HG02840 (cell line): ENCODE measurements around the gene DNAJC1.

Source experiments
- ATAC-seq: cut with Tn5 transposase; IDR thresholded peaks from one replicate; pipeline ENCODE4 v1.9.1; 2021; ENCODE audit warnings: mild to moderate bottlenecking, moderate library complexity, moderate number of reproducible peaks; ENCODE audit not compliant: unreplicated experiment, low FRiP score

The DNAJC1 gene

DNA sequence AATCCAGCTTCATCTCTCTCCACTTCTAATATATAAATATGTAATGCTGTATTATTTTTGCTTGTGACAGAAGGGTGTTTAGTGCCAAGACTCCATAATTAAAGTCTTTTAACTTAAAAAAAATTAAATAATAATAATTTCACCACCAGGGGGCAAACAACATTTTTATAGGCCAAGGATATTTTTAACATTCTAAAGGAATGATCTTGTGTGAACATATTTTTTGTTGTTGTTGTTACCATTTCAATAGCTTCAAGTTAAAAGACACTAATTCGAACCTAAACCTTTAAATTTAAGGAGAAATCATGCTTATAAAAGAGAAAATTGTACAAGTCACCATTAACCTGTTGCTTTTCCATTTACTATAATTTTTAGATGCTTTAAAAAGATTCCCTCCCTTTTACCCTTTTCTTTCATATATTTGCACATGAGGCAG lies 7.5 kb upstream of the DNAJC1 start:
- no peak for ATAC-seq

DNA sequence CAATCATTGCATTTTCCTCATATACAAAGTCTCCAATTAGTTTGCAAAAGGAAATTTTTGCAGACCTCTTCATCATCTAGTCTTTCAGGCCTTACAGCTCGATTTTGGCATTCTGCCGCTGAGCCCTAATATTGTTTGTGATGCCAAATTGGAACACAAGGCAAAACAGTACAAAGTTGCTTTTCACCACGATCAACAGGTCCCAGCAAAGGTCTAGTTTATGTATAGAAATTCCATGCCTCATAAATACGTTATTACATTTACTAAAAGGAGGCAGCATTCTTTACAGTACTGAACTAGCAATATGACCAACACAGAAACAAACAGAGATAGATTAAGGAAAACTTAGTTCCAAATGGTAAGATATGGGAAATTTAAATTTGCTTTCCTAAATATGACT lies 7.0 kb upstream of the DNAJC1 start:
- ATAC-seq, result no peak

- no peak for ATAC-seq
These were observed 2.9 kb upstream of the DNAJC1 start for GRCh38 chr10:22006379-22006884.

GRCh38 chr10:22005763-22006162 lies 2.2 kb upstream of the DNAJC1 start:
- ATAC-seq, result no peak

- no peak for ATAC-seq
These were observed 393 bp upstream of the DNAJC1 start for GRCh38 chr10:22003964-22004281.

DNA sequence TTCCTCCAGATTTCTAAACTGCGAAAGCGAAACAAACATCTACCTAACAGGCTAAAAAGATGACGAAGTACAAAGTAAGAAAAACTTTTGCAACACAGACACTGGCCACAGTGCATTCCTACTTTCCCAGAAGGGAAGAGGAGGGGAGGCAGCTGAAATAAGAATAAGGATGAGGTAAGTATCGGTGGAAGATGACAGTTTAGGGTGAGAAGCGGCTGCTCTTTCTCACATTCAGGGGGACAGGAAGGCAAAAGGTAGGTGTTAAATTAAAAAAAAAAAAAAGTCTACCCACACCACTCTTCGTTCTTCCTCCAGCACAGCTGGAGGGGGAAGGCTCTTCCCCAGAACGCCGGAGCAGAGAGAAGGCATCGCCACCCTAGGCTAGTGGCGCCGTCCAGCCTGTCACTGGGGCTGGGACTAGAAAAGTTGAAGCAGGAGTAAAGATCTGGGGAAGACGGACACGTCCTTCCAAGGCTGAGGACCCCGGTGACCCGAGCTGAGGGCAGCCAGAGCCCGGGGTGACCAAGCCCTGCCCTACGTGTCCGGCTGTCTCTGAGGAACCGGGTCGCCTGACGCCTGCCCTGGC lies 846 bp downstream of the DNAJC1 start:
- ATAC-seq, result peak; percentile 8

DNA sequence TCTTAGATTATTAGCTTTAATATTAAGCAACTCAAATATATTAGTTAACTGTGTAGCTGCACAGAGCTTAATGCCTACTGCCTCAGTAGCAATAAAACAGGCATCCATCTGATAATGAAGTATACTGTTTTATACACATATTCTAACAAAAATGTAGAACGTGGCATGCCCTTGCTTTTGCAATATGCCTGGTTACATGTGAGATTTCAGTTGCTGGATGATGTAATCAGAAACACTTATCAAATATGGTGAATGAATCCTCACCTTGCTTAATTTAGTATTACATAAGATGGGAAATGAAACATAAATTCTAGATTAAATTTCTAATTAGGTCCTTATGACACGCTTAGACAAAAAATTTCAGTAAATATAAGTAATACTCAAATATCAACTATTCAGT lies 8.0 kb downstream of the DNAJC1 start:
- ATAC-seq, result no peak

- ATAC-seq, result no peak
These were observed 10.0 kb downstream of the DNAJC1 start for GRCh38 chr10:21993360-21994001.

DNA sequence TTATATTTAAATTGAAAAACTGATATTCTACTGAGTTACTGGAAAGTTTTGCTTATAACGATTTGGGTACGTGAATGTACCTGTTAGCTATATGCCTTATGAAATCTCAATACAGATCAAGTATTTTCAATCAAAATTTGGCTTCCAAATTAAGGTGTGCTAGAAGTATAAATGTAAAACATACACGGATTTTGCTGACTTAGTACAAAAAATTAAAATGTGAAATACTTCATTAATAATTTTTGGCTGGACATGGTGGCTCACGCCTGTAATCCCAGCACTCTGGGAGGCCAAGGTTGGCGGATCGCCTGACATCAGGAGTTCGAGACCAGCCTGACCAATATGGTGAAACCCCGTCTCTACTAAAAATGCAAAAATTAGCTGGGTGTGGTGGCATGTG lies 11.7 kb downstream of the DNAJC1 start:
- no peak for ATAC-seq

GRCh38 chr10:21990449-21990848 lies 13.1 kb downstream of the DNAJC1 start:
- no peak for ATAC-seq

DNA sequence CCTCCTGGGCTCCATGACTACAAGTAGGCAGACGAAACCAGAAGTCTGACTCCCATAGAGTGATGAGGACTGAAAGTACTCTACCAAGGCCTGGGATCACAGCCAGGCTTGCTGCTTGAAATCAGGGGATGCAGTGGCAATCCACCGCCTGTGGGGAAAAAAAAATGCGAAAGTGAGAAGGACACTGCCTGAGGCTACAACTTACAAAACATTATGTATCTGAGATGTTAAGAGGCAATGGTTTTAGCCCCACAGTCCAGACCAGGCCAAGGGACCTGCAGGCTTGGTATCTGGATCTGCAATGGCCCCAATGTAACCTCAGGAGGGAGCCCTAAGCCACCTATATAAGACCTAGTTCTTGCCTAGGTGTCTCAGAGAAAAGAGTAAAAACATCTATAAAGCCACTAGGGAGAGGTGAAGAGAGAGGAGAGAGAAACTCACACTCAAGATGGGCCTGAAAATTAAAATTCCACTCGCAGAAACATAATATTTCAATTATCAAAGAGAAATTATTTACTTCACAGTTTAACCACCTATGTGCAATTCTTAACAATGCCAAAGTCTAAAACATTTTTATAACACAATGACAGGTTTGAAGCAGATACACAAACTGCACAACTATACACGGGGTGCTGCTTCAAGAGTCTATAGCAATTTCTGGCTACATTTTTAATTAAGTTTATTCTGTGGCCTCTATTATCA lies 13.9 kb downstream of the DNAJC1 start:
- peak; percentile 83 for ATAC-seq

- ATAC-seq, result no peak
These were observed 18.0 kb downstream of the DNAJC1 start for GRCh38 chr10:21985541-21985940.

DNA sequence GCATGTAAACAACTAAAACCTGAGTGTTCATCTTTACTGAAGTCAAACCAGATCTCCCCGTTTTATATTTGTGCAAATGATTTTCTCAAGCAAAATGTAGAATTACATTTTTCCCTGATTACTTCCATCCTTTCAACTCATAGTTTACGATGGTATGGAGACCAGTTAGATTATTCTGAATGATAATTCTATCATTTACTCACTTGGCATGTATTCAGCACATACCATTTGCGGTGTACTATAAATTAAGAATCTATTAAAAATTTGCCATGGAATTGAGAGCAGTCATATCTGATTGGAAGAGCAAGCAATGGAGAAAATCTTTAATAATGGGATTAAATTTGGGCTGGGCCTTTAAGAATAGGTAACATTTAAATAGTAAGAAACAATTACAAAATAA lies 22.4 kb downstream of the DNAJC1 start:
- ATAC-seq, result no peak

- no peak for ATAC-seq
These were observed 22.8 kb downstream of the DNAJC1 start for GRCh38 chr10:21980691-21981090.

DNA sequence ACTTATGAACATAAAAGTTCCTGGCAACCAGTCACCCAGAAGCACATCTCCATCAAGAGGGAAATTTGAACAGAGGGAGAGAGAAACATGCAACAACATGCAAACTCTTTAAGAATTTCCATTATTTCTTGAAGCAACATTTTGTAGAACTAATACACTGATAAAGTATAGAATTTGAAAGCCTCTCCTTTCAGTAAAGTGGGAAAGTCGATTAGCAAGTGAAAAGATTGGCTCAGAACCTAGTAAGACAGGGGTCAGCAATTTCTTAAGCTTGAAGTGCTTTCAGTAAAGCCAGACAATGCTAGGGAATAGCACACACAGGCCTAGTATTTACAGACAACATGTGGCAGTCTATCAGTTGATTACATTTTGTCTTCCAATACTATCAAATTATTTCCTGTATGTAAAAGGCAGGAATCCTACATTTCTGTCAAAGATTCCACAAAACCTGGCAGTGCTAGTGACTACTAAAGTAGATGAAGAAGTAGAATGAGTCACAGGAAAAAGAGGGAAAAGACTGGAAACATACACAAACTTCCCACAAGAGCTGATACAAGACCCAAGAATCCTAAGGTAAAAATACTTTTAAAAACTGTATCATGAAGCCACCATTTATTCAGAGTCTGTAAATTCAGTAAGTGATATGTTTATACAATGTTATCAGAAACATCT lies 25.2 kb downstream of the DNAJC1 start:
- ATAC-seq, result no peak

GRCh38 chr10:21976739-21977138 lies 26.8 kb downstream of the DNAJC1 start:
- ATAC-seq, result no peak

GRCh38 chr10:21976280-21976679 lies 27.2 kb downstream of the DNAJC1 start:
- ATAC-seq, result no peak

DNA sequence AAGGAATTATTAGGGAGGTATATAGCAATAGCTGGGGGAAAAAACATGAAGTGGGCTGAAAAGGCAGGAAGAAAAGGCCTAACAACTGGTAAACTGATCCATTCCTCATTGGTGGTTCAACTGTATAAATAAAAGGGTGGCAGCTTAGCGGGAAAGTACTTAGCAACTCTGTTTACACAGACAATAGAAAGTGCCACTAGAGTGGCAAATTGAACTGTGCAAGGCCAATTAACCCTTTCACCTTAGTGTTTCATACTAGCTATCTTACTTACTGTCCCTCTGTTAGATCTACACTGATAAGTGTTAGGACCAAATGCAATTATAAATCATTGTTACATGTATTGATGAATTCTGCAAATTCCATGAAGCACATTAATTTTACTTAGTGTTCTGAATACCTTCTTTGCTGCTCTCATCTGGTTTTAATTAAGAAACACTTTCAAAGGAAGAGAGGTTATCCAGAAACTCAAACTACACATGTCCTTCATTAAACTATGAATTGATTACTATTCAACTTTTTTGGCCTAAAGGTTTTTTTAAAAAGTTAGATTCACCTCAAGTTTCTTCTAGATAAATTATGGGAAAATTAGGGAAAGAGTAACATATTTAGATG lies 28.0 kb downstream of the DNAJC1 start:
- no peak for ATAC-seq

DNA sequence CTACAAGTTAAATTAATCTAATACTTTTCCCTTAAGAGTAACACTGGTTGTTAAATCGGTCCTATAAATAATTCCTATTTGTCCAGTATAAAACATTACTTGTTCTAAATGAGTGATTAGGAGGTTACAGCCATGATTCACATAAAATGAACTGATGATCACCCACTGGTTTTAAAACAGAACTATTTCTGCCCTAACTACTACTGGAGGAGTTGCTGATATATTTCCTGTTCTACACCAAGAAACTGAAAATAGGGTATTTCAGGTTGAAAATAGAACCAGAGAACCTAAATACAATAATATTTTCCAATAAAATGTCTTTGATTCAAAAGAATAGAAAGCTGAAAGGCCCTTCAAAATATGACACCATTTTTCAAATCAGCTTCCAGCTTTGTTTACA lies 30.9 kb downstream of the DNAJC1 start:
- no peak for ATAC-seq

GRCh38 chr10:21969326-21970287 lies 33.9 kb downstream of the DNAJC1 start:
- ATAC-seq, result no peak
